Activated naive CD8-positive, alpha-beta T cell treated with anti-CD3 and anti-CD28 coated beads for 36 hours (primary cell): ENCODE data around the gene RPL36A. TPM values are rescaled to one million over a fixed set of nuclear protein-coding genes. Genes with fewer than 3 reads are reported as not detected.

ENCODE experiments used
- total RNA-seq, 2 experiments: library from RNA; stranded (reverse); gene quantifications; one replicate each; pipeline ENCODE4 v1.2.3, GENCODE V29; 2021

The RPL36A gene
- total RNA-seq, 2 experiments from 2014 or later = 329 to 361 TPM

Other genes starting within 250 kb of the RPL36A start
- under 1 TPM; 0.18 to 0.23 TPM for gene DRP2, start 171.2 kb upstream of the RPL36A start, total RNA-seq
- gene TAF7L, start 99.7 kb upstream of the RPL36A start, total RNA-seq = not detected
- 10 to 100 TPM; 36.0 to 39.8 TPM for gene TIMM8A, start 42.3 kb upstream of the RPL36A start, total RNA-seq
- 1 to 10 TPM in 1 of 2 experiments, under 1 TPM in 1; 0.85 to 1.1 TPM for gene BTK, start 4.8 kb upstream of the RPL36A start, total RNA-seq
- gene GLA, start 16.9 kb downstream of the RPL36A start, total RNA-seq = 10 to 100 TPM; 51.3 to 56.3 TPM
- gene HNRNPH2, start 17.2 kb downstream of the RPL36A start, total RNA-seq = 10 to 100 TPM; 19.2 to 19.3 TPM
- gene ARMCX4, start 94.4 kb downstream of the RPL36A start, total RNA-seq = 1 to 10 TPM; 5.5 to 6.8 TPM
- gene ARMCX1, start 159.5 kb downstream of the RPL36A start, total RNA-seq = 1 to 10 TPM; 6.9 to 7.3 TPM
- gene ARMCX6, start 227.0 kb downstream of the RPL36A start, total RNA-seq = 10 to 100 TPM; 49.0 to 52.2 TPM
- 10 to 100 TPM; 28.2 to 29.9 TPM for gene ARMCX3, start 232.1 kb downstream of the RPL36A start, total RNA-seq